ENCODE data around the gene CELF1. TPM values are rescaled to one million over a fixed set of nuclear protein-coding genes. Genes with fewer than 3 reads are reported as not detected.

CELF1 gene
- total RNA-seq, 1 experiment from 2014 or later: 123 TPM

GRCh38 chr11:47488111-47488510 is 64.8 kb downstream of the CELF1 start:
- DNase-seq (ENCODE audit: low spot score): peak; percentile 14

DNA sequence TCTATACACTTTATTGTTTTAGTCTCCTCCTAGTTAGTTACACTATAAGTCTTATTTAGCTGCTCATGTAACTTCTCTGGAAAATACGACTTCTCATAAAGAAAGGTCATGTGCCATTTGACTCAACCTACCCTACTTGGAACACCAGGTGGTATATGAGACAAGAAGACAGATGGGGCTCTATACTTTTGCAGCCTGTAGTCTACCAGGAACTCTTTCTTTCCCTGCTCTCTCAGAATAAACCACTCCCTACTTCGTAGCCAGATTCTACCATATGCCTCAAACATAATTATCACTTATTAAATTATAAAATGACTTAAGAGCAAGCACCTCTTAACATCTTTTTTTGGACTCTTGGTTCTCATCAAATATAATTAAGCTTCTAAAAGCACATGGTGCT is 65.5 kb downstream of the CELF1 start:
- no peak for DNase-seq (ENCODE audit: low spot score)

DNA sequence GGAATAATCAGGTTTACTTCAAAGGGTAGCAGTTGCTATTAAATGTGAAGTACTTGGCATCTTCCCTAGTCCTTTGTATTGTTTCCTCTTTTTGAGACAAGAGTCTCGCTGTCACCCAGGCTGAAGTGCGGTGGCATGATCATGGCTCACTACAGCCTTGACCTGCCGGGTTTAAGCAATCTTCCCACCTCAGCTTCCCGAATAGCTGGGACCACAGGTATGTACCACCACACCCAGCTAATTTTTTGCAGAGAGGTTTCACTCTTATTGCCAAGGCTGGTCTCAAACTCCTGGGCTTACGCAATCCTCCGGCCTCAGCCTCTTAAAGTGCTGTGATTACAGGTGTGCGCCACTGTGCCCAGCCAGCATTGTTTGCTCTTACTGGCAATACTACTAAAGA is 67.8 kb downstream of the CELF1 start:
- no peak for DNase-seq (ENCODE audit: low spot score)

- no peak for DNase-seq (ENCODE audit: low spot score)
Measured at GRCh38 chr11:47483457-47483856, 69.5 kb downstream of the CELF1 start.

DNA sequence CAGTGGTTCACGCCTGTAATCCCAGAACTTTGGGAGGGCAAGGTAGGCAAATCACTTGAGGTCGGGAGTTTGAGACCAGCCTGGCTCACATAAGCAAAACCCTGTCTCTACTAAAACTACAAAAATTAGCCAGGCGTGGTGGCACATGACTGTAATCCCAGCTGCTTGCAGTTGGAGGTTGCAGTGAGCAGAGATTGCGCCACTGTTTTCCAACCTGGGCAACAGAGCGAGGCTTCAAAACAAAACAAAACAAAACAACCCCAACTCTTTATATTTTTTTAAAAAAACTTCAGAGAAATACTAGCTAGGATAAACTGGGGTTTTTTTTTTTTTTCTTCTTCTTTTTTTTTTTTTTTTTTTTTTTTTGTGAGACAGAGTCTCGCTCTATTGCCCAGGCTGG is 72.2 kb downstream of the CELF1 start:
- no peak for DNase-seq (ENCODE audit: low spot score)

GRCh38 chr11:47478651-47479329 is 74.1 kb downstream of the CELF1 start:
- DNase-seq (ENCODE audit: low spot score): no peak

- no peak for DNase-seq (ENCODE audit: low spot score)
Measured at GRCh38 chr11:47477753-47478152, 75.2 kb downstream of the CELF1 start.

DNA sequence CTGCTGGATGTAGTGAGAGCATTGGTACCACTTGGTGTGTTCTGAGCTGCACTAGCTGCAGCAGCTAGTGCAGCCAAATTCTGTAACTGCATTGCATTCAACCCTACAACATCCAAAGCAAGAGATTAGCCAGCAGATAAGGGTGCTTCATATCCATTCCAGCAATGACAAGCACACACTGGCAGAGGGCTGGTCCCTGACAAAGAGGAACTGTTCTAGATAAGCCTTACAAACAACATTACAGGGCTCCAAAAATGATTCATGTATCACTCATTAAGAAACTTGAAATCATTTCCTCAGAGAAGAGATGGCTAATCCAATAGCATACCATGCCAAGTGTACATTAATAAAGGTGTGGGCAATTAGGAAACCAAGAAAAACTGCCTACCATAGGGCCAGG is 75.6 kb downstream of the CELF1 start:
- DNase-seq (ENCODE audit: low spot score): no peak

DNA sequence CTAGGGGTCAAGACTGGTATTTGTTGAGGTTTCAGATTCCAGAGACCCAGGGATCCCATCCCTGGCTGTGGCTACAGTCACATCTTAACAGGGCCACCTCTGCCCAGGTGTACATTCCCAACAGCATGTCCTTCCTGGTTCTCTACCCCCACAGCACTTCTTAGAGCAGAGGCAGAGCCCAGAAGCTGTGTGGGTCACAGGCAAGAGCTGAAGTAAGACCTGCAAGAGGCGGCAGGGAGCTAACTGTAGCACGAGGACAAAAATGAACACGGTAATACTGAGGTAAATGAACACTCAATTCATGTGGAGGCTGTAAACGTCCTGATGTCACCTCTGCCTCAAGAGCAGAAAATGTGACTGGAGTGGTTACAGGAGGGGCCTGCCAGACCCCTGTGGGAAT is 82.3 kb downstream of the CELF1 start:
- no peak for DNase-seq (ENCODE audit: low spot score)

DNA sequence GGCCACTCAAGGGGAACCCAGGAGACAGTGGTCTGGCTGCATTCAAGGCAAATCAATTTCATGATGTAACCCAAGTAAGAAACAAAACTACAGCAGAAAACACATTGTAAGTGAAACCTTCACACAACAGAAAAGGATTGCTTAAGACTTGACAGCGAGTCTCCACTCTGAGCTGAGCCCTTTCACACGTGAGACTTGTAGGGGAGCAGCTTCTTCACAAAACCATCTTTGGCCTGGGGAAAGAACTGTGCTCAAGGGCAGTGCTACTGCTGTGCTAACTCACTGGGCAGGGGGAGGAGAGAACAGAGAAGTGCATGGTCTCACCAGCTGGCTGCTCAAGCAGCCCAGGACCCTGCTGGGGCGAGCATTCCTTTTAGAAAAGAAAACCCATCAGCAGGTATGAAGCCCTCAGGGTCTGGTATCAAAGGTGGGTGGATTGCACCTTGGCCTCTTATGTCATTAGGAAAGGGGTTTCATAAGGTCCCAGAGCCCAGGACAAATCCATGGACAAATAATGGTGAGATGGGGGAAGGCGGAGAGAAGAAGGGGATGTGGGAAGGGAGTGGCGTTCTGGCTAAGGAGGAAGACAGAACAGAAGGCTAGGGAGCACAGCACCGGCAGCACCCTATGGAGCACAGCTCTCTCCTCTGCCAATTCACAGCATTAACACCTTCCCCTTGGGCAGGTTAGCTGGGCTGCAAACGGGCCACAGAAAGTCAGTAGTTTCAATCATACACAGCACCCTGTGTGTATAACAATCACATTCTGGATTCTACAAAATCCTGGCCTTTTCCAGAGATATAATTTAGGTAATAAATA is 83.4 kb downstream of the CELF1 start:
- DNase-seq (ENCODE audit: low spot score): no peak

DNA sequence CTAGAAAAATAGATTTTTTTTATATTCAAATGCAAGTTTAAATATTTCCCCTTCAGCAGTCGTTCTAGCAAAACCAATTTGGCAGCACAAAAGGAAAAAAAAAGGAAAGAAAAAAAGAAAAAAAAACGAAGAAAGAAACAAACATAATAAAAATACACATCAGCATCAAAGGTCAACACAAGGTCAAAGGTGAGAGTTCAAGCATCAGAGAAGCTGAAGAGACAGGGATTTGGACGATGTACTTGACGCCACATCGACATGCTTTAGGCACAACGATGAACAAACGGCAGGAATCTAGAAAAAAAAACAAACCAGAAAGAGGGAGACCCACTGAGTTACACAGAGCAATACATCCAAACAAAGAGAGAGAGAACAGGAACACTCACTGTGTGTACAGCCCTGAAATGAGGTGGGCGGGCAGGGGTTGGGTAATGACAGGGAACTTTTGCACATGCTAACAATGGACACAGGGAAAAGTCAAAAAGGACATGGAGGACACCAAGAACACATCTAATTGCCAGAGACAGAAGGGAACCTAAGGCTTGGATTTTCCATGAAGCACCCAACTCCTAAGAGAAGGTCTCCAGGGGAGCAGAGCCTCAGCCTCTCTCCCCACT is 84.2 kb downstream of the CELF1 start:
- no peak for DNase-seq (ENCODE audit: low spot score)

DNA sequence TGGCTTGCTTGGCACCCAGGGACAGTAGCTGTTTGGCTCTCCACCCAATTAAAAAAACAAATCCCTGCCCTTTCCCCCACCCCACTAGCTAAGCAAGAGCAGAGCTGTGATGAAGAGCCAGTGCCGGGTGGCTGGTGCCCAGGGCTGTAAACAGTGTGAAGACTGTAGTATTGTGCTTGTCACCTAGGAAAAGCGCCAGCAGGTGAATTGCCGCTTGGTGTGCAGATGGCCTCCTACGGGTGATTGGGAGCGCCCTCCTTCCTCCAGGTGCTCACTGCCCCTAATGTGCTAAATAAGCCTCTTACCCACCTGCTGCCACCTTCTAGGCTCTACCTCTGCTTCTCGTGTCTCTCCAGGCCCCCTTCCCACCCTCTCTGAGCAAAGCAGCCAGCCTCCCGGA is 85.6 kb downstream of the CELF1 start:
- DNase-seq (ENCODE audit: low spot score): peak; percentile 78

GRCh38 chr11:47466701-47467250 is 86.2 kb downstream of the CELF1 start:
- DNase-seq (ENCODE audit: low spot score): peak; percentile 82

GRCh38 chr11:47466201-47466600 is 86.7 kb downstream of the CELF1 start:
- no peak for DNase-seq (ENCODE audit: low spot score)

- DNase-seq (ENCODE audit: low spot score): no peak
Measured at GRCh38 chr11:47464483-47464882, 88.4 kb downstream of the CELF1 start.

DNA sequence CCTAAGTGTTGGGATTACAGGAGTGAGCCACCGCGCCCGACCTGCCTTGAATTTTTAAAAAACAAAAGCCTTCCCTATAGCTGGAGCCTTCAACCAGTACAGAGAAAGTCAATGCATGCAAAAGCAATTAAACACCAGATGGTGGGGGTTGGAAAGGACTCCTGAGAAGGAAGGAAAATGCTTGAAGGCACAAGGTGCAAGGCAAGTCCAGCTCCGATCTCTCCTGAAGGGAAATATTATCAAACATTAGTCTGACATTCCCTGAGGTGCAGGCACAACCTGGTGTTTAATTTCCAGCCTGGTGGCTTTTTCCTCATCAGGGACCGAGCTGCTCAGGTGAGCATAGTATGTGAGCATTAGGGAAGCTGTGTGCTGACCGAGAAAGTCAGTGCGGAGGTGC is 91.1 kb downstream of the CELF1 start:
- no peak for DNase-seq (ENCODE audit: low spot score)

DNA sequence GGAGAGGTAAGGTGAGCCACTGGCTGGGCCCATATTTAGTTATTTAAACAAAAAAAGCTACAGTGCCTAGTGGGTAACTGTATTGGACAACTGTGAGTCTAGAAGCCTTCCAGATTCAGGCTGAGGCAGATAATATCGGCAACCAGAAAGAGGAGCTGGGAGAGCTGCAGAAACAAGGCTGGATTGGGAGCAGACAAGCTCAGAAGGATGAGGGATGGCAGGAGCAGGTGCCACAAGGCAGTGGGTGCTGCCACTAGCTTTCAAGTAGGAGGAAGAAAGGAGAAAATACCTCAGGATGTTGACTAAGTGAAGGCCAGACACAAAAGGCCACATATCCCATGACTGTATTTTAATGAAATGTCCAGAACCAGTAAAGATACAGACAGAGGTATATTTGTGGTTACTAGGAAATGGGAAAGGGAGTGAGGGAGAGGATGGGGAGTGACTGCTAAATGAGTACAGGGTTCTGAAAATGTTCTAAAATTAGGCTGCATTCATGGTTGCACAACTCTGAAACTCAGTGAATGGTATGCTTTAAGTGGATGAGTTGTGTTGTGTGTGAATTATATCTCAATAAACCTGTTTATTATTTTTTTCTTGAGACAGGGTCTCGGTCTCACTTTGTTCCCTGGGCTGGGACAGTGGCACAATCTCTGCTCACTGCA is 92.2 kb downstream of the CELF1 start:
- DNase-seq (ENCODE audit: low spot score): no peak

- DNase-seq (ENCODE audit: low spot score): peak; percentile 90
Measured at GRCh38 chr11:47454258-47454671, 98.7 kb downstream of the CELF1 start.

DNA sequence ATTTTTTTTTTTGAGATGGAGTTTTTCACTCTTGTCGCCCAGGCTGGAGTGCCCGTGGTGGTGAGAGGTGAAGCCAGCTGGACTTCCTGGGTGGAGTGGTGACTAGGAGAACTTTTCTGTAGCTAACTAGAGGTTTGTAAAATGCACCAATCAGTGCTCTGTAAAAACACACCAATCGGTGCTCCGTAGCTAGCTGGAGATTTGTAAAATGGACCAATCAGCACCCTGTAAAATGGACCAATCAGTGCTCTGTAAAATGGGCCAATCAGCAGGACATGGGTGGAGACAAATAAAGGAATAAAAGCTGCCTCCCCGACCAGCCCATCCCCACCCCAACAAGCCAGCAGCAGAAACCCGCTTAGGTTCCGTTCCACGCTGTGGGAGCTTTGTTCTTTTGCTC is 99.6 kb downstream of the CELF1 start:
- DNase-seq (ENCODE audit: low spot score): no peak

DNA sequence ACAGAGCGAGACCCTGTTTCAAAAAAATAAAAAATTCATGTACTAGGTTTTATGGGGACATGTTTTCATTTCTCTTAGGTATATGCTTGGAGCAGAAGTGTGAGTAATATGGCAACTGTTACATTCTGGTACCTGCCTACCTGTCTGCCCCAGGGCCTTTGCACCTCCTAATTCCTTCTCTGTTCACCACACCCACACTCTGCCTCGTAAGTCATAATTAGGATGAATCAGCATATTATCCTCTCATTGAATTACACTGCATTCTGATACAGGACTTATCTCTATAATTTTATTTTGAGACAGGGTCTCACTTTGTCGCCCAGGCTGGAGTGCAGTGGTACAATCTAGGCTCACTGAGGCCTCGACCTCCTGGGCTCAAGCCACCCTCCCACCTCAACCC is 100.9 kb downstream of the CELF1 start:
- DNase-seq (ENCODE audit: low spot score): no peak

- DNase-seq (ENCODE audit: low spot score): no peak
Measured at GRCh38 chr11:47451436-47451835, 101.5 kb downstream of the CELF1 start.

GRCh38 chr11:47449541-47449940 is 103.4 kb downstream of the CELF1 start:
- no peak for DNase-seq (ENCODE audit: low spot score)
